Left lung (tissue), 10 donors: ENCODE data around the gene PDE10A. TPM values are rescaled to one million over a fixed set of nuclear protein-coding genes. Genes with fewer than 3 reads are reported as not detected.

ENCODE experiments used
- ATAC-seq: fragments of 200-7000 bp; cut with Tn5 transposase; one replicate; pipeline ENCODE4 v1.9.1; 2020; ENCODE audit warnings: moderate library complexity
- DNase-seq, 4 donors: peaks; one replicate each; pipeline ENCODE4 v3.0.0-alpha.2; 2013 to 2020
- H3K27ac ChIP-seq, 2 donors: fragments of 200-600 bp; sonication (generic) in 1 of 2; one replicate each; pipeline versions ENCODE4 v1.5.0 to v1.8.0; 2020 to 2021
- H3K27me3 ChIP-seq, 2 donors: fragments of 200-600 bp; sonication (generic) in 1 of 2; one replicate each; pipeline versions ENCODE4 v1.5.0 to v1.8.0; 2020 to 2021
- H3K36me3 ChIP-seq, 2 donors: fragments of 200-600 bp; sonication (generic) in 1 of 2; one replicate each; pipeline versions ENCODE4 v1.5.0 to v1.8.0; 2020 to 2021
- H3K4me1 ChIP-seq, 2 donors: fragments of 200-600 bp; one replicate each; pipeline ENCODE4 v1.8.0; 2021
- H3K4me3 ChIP-seq, 2 donors: fragments of 200-600 bp; sonication (generic) in 1 of 2; one replicate each; pipeline versions ENCODE4 v1.5.0 to v1.8.0; 2020 to 2021; ENCODE audit warnings: mild to moderate bottlenecking in 1 of 2
- H3K9me3 ChIP-seq, 2 donors: fragments of 200-600 bp; sonication (generic) in 1 of 2; one replicate each; pipeline versions ENCODE4 v1.5.0 to v1.8.0; 2020 to 2021
- CTCF ChIP-seq, 2 donors: fragments of 200-600 bp; sonication (generic) in 1 of 2; IDR thresholded peaks; one replicate each; pipeline versions ENCODE4 v1.5.0 to v1.8.0; 2021; ENCODE audit warnings: antibody characterized with exemption in 2 of 2
- intact Hi-C, 2 donors: fragments of 100-400 bp; cut with DNase I; formaldehyde crosslinking; loops; one replicate each; pipeline versions ENCODE4 v1.11.2 to v1.14.2; 2022
- polyA plus RNA-seq, 6 donors: library from polyadenylated mRNA; unstranded; fragments of 120-200 nt; gene quantifications; one replicate each; pipeline ENCODE4 v1.2.1, GENCODE V29; 2013; ENCODE audit not compliant: insufficient read length in 6 of 6
- total RNA-seq, 2 donors: library from RNA; stranded (reverse); fragmentation: NEBNext Ultra II Directional; extraction: Animal tissue kit (Norgen Biotek cat#: 25700); gene quantifications; one replicate each; pipeline ENCODE4 v1.2.1, GENCODE V29; 2021
- donor health status: DM: no; HTN: yes; CAD: no.
- donor health status: DM: no; HTN: no; CAD: no.

Gene PDE10A
- total and polyA plus RNA-seq, 8 donors: 1.3 to 10.0 (median 8.2) TPM

GRCh38 chr6:165484178-165484889 is 178.7 kb downstream of the PDE10A start:
- intact Hi-C loops: no loop called here
- DNase-seq: no peak
- TF ChIP-seq CTCF (IDR thresholded peaks at IDR 0.05): no peak
- Histone ChIP-seq H3K27ac (no peak overlapping the region), H3K9me3 (no peaks in the 10 kb centered on the region), H3K4me3 (no peak overlapping the region), H3K27me3 (no peaks in the 10 kb centered on the region), H3K4me1 (no peaks in the 10 kb centered on the region), H3K36me3 (no peaks in the 10 kb centered on the region)
- ATAC-seq: no peak

- Histone ChIP-seq H3K27me3 (no peaks in the 10 kb centered on the region), H3K4me1 (no peaks in the 10 kb centered on the region), H3K4me3 (no peak overlapping the region), H3K27ac (no peak overlapping the region), H3K9me3 (no peaks in the 10 kb centered on the region), H3K36me3 (no peaks in the 10 kb centered on the region)
- no peak for TF ChIP-seq CTCF (IDR thresholded peaks at IDR 0.05)
- ATAC-seq (no peak), DNase-seq (peak in 1 of 4 donors; percentile 41)
- intact Hi-C loops: no loop called here
Measured at GRCh38 chr6:165481921-165482320, 181.1 kb downstream of the PDE10A start.

DNA sequence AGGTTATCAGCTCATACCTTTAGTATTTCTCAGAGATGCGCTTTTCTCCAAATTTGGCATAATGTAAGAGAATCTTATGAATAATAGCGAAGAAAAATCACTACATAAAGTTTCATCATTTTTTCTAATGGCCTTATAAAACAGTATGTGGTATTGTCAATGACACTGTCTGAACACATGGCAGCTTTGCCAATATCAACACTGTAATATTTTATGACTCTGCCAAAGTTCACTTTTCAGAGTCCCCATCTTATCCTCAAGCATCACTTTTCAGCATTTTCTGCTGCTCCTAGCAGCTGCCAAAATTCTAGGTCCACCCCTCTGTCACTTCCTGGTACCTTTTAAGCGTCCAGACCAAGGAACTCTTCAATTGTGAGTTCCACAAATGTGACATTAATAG is 182.1 kb downstream of the PDE10A start:
- Histone ChIP-seq H3K36me3 (no peaks in the 10 kb centered on the region), H3K4me3 (no peak overlapping the region), H3K27ac (no peak overlapping the region), H3K9me3 (no peaks in the 10 kb centered on the region), H3K27me3 (no peaks in the 10 kb centered on the region), H3K4me1 (no peaks in the 10 kb centered on the region)
- no peak for ATAC-seq
- intact Hi-C loops: no loop called here
- no peak for DNase-seq
- TF ChIP-seq CTCF (IDR thresholded peaks at IDR 0.05): no peak

- no peak overlapping the region for H3K27ac ChIP-seq
- no peak for TF ChIP-seq CTCF (IDR thresholded peaks at IDR 0.05)
- no peaks in the 10 kb centered on the region for H3K27me3 ChIP-seq
- H3K9me3 ChIP-seq: no peaks in the 10 kb centered on the region
- no peaks in the 10 kb centered on the region for H3K4me1 ChIP-seq
- ATAC-seq (no peak), DNase-seq (no peak)
- no peak overlapping the region for H3K4me3 ChIP-seq
- intact Hi-C loops: no loop called here
- no peaks in the 10 kb centered on the region for H3K36me3 ChIP-seq
Measured at GRCh38 chr6:165478581-165478980, 184.5 kb downstream of the PDE10A start.

DNA sequence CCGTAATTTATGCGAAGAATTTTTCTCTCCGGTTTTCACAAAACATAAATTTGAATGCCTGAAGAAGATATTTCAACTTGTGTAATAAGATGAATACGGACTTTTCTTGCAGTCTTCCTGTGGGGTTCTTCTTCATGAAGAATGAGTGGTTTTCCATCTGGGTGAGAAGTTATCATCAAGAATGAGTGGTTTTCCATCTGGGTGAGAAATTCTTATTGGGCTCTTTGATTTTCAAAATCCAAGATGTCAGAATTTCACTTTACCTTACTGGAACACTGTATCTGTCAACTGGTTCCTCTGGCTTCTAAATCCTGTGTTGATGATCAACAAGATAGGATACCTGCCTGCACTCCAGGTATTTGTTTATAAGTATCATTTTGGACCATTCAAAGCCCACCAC is 193.6 kb downstream of the PDE10A start:
- Histone ChIP-seq H3K27ac (no peak overlapping the region), H3K36me3 (no peaks in the 10 kb centered on the region), H3K4me1 (no peaks in the 10 kb centered on the region), H3K4me3 (no peak overlapping the region), H3K9me3 (peaks cover 0 to 11% of the 10 kb centered on the region in 2 donors), H3K27me3 (no peaks in the 10 kb centered on the region)
- no peak for ATAC-seq
- no peak for DNase-seq
- TF ChIP-seq CTCF (IDR thresholded peaks at IDR 0.05): no peak
- intact Hi-C loops: no loop called here
